ENCODE data around the gene ZNF831.

GRCh38 chr20:59185809-59186208 is 22.2 kb downstream of the ZNF831 start:
- TF ChIP-seq CTCF (conservative IDR thresholded peaks at IDR 0.05 in 1 of 2, IDR thresholded peaks at IDR 0.05 in 1 of 2; ENCODE audit: extremely low read depth in 1 of 2, insufficient read depth in 1 of 2, low read depth in 1 of 2, low read length in 2 of 2) (no peak), EZH2 (IDR thresholded peaks at IDR 0.05; ENCODE audit: borderline replicate concordance, low read length) (no peak)

Measured in mammary epithelial cell (primary cell).